Measurements from ENCODE around the gene NFATC2. TPM values are rescaled to one million over a fixed set of nuclear protein-coding genes. Genes with fewer than 3 reads are reported as not detected.

Gene NFATC2
- total RNA-seq, 1 donor, result 0.36 TPM

DNA sequence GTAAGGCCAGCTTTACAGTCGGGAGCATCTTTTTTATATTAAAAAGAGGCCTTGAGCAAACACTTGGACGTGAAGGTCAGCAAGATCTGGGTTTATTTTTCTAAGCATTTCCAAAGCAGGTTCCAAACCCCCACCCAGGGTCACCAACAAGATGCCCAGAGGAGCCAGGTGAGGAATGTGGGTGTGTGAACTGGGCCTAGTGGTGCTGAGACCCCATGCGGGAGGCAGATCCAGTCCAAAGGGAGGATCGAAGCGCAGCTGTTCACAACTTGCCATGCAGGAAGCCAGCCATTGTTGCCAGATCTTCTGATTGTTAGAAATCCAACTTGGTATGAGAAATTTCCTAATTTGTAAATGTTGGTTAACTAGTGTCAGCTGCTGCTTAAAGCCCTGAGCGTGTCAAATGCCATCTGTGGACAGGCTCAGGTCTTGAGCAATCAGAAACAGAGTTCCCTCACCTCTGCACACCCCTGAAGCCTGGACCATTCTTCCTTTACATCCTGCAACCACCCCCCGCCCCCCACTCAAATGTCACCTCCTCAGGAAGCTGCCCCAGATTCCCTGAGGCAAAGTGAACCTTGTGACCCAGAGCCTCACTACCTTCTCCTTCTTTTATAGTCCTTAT lies 46.5 kb downstream of the NFATC2 start:
- Histone ChIP-seq H3K27me3 (ENCODE audit: insufficient read depth, low read length) (no peaks in the 10 kb centered on the region), H4K20me1 (ENCODE audit: insufficient read depth, low read length) (no peaks in the 10 kb centered on the region), H3K27ac (ENCODE audit: low read depth, low read length) (no peak overlapping the region), H3K36me3 (ENCODE audit: insufficient read depth, low read length) (no peaks in the 10 kb centered on the region), H3K4me2 (ENCODE audit: insufficient read depth, low read length) (no peak overlapping the region), H3K79me2 (ENCODE audit: insufficient read depth, low read length) (no peaks in the 10 kb centered on the region), H3K4me1 (ENCODE audit: insufficient read depth, low read length) (peaks cover 13% of the 10 kb centered on the region), H3K4me3 (ENCODE audit: insufficient read depth, low read length) (no peak overlapping the region), H2AFZ (ENCODE audit: low read length) (no peak overlapping the region), H3K9me3 (ENCODE audit: low read depth, low read length) (no peaks in the 10 kb centered on the region)
- DNase-seq (ENCODE audit: insufficient read length, low spot score, missing footprints), result no peak
- no peak for TF ChIP-seq CTCF (IDR thresholded peaks at IDR 0.05; ENCODE audit: extremely low read depth, low read depth, low read length)

- no peaks in the 10 kb centered on the region for H3K79me2 ChIP-seq (ENCODE audit: insufficient read depth, low read length)
- no peaks in the 10 kb centered on the region for H3K9me3 ChIP-seq (ENCODE audit: low read depth, low read length)
- peaks cover 13% of the 10 kb centered on the region for H3K4me1 ChIP-seq (ENCODE audit: insufficient read depth, low read length)
Observed at GRCh38 chr20:51495291-51495690, 47.2 kb downstream of the NFATC2 start.

DNA sequence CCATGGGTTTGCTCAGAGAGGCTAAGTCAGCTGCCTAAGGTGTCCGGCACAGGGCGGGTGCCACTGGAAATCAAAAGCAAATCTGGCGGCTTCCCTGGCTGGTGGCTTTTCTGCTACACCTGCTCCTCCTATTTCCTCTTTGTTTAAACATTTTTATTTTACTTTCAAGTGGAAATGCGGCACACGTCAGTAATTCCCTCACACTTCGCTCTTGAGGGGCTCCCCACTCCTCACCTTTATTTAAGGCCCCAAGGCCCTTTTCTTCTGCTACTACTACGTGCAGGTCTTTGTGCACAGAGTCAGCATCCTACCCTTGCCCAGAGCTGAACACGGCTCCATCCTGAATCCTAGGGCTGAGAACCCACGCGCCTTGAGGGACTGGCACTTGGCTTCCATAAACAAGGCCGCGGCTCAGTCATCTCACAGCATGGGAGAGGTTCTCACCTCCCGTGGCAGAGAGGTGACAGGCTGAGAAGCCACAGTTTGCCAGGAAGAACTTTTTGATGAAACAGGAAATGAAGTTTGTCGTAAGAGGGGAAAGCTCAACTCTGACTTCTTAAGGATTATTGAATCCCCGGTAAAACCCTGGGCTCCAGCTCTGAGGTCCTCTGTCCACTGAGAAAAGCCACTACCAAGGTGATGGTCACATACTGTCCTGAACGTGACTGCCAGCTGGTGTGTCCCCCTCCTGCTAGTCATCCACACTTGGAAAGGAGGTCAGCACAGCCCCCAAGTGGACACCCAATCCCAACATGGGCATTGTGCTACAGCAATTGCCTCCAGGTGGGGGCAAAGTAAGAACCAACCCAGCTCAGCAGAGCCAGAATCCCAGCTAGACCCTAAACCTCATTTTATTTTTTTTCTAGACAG lies 48.0 kb downstream of the NFATC2 start:
- H3K36me3 ChIP-seq (ENCODE audit: insufficient read depth, low read length), result no peaks in the 10 kb centered on the region
- H2AFZ ChIP-seq (ENCODE audit: low read length), result no peak overlapping the region
- DNase-seq (ENCODE audit: insufficient read length, low spot score, missing footprints), result peak; percentile 88
- no peaks in the 10 kb centered on the region for H3K9me3 ChIP-seq (ENCODE audit: low read depth, low read length)
- H3K79me2 ChIP-seq (ENCODE audit: insufficient read depth, low read length), result no peaks in the 10 kb centered on the region
- H4K20me1 ChIP-seq (ENCODE audit: insufficient read depth, low read length), result no peaks in the 10 kb centered on the region
- no peak overlapping the region for H3K4me3 ChIP-seq (ENCODE audit: insufficient read depth, low read length)
- no peak overlapping the region for H3K27ac ChIP-seq (ENCODE audit: low read depth, low read length)
- no peaks in the 10 kb centered on the region for H3K27me3 ChIP-seq (ENCODE audit: insufficient read depth, low read length)
- no peak overlapping the region for H3K4me2 ChIP-seq (ENCODE audit: insufficient read depth, low read length)
- peaks cover 13% of the 10 kb centered on the region for H3K4me1 ChIP-seq (ENCODE audit: insufficient read depth, low read length)
- TF ChIP-seq CTCF (IDR thresholded peaks at IDR 0.05; ENCODE audit: extremely low read depth, low read depth, low read length), result no peak

More at GRCh38 chr20:51495291-51495690, 47.2 kb downstream of the NFATC2 start:
- TF ChIP-seq CTCF (IDR thresholded peaks at IDR 0.05; ENCODE audit: extremely low read depth, low read depth, low read length), result no peak
- Histone ChIP-seq H4K20me1 (ENCODE audit: insufficient read depth, low read length) (no peaks in the 10 kb centered on the region), H3K36me3 (ENCODE audit: insufficient read depth, low read length) (no peaks in the 10 kb centered on the region), H2AFZ (ENCODE audit: low read length) (no peak overlapping the region), H3K27me3 (ENCODE audit: insufficient read depth, low read length) (no peaks in the 10 kb centered on the region), H3K4me2 (ENCODE audit: insufficient read depth, low read length) (no peak overlapping the region), H3K4me3 (ENCODE audit: insufficient read depth, low read length) (no peak overlapping the region), H3K27ac (ENCODE audit: low read depth, low read length) (no peak overlapping the region)
- DNase-seq (ENCODE audit: insufficient read length, low spot score, missing footprints), result no peak

DNA sequence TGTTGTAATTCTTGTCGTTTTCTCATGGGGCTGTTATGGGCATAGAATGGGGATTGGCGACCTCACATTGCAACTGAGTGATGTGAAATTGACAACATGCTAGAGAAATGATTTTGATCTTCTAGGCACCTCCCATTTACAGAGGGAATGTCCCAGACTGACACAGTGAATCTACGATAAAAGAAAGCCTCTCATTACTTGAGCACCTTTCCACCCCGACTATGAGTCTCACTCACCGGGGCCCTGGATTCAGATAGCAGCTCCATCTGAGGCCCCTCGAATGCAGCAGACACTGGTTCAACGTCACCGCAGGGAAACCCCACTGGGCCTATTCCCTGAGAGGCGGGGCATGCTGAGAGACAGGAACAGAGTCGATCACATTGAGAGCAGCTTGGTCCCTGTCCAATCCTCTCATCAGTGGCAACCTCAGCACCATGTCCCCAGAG lies 49.1 kb downstream of the NFATC2 start:
- Histone ChIP-seq H2AFZ (ENCODE audit: low read length) (no peak overlapping the region), H3K4me3 (ENCODE audit: insufficient read depth, low read length) (no peak overlapping the region), H3K4me1 (ENCODE audit: insufficient read depth, low read length) (peaks cover 17% of the 10 kb centered on the region), H3K36me3 (ENCODE audit: insufficient read depth, low read length) (no peaks in the 10 kb centered on the region), H3K4me2 (ENCODE audit: insufficient read depth, low read length) (no peak overlapping the region), H3K79me2 (ENCODE audit: insufficient read depth, low read length) (no peaks in the 10 kb centered on the region), H3K27me3 (ENCODE audit: insufficient read depth, low read length) (no peaks in the 10 kb centered on the region), H4K20me1 (ENCODE audit: insufficient read depth, low read length) (no peaks in the 10 kb centered on the region), H3K27ac (ENCODE audit: low read depth, low read length) (no peak overlapping the region), H3K9me3 (ENCODE audit: low read depth, low read length) (no peaks in the 10 kb centered on the region)
- no peak for DNase-seq (ENCODE audit: insufficient read length, low spot score, missing footprints)
- TF ChIP-seq CTCF (IDR thresholded peaks at IDR 0.05; ENCODE audit: extremely low read depth, low read depth, low read length), result no peak
